NCI-H526 (cell line): ENCODE measurements around the gene CAPN5.
A peak's percentile ranks its signal among the peaks of the same experiment; 100 is the strongest.
"Not testable (repeated sequence)": the region's sequence is repeated elsewhere in the genome, so short reads cannot be mapped to it uniquely, and the experiment has no call there.

ENCODE experiments used
- DNase-seq, 2 experiments: peaks; one replicate each; lab custom pipeline; 2025; lab: John Stamatoyannopoulos, UW

Gene CAPN5

GRCh38 chr11:77044356-77044755 is 22.4 kb upstream of the CAPN5 start:
- no peak for DNase-seq

GRCh38 chr11:77044886-77045285 is 21.9 kb upstream of the CAPN5 start:
- DNase-seq = no peak

GRCh38 chr11:77046060-77046501 is 20.7 kb upstream of the CAPN5 start:
- DNase-seq = peak; percentile 43 to 87

GRCh38 chr11:77047007-77047927 is 19.5 kb upstream of the CAPN5 start:
- DNase-seq = peak; percentile 94 to 96

GRCh38 chr11:77047928-77048446 is 18.8 kb upstream of the CAPN5 start:
- DNase-seq = not testable (repeated sequence)

- no peak for DNase-seq
Measured at GRCh38 chr11:77049026-77049425, 17.7 kb upstream of the CAPN5 start.

- no peak for DNase-seq
Measured at GRCh38 chr11:77051511-77051910, 15.3 kb upstream of the CAPN5 start.

- no peak for DNase-seq
Measured at GRCh38 chr11:77052518-77052917, 14.3 kb upstream of the CAPN5 start.

GRCh38 chr11:77053217-77054015 is 13.4 kb upstream of the CAPN5 start:
- no peak for DNase-seq

GRCh38 chr11:77054084-77054483 is 12.7 kb upstream of the CAPN5 start:
- no peak for DNase-seq

GRCh38 chr11:77055101-77055561 is 11.6 kb upstream of the CAPN5 start:
- no peak for DNase-seq

- DNase-seq = no peak
Measured at GRCh38 chr11:77055913-77056312, 10.9 kb upstream of the CAPN5 start.

- no peak for DNase-seq
Measured at GRCh38 chr11:77056814-77057402, 9.9 kb upstream of the CAPN5 start.

GRCh38 chr11:77057938-77058474 is 8.8 kb upstream of the CAPN5 start:
- DNase-seq = no peak

GRCh38 chr11:77058900-77059299 is 7.9 kb upstream of the CAPN5 start:
- no peak for DNase-seq

- DNase-seq = peak; percentile 64 to 77
Measured at GRCh38 chr11:77059806-77060205, 7.0 kb upstream of the CAPN5 start.

GRCh38 chr11:77060234-77060633 is 6.5 kb upstream of the CAPN5 start:
- DNase-seq = no peak

- not testable (repeated sequence) for DNase-seq
Measured at GRCh38 chr11:77061258-77061657, 5.5 kb upstream of the CAPN5 start.

- DNase-seq = peak in 1 of 2 experiments; percentile 13
Measured at GRCh38 chr11:77062924-77063323, 3.8 kb upstream of the CAPN5 start.

GRCh38 chr11:77063407-77063806 is 3.4 kb upstream of the CAPN5 start:
- no peak for DNase-seq

- DNase-seq = no peak
Measured at GRCh38 chr11:77063861-77064260, 2.9 kb upstream of the CAPN5 start.
